ENCODE data around the gene GAS2.

Gene GAS2

DNA sequence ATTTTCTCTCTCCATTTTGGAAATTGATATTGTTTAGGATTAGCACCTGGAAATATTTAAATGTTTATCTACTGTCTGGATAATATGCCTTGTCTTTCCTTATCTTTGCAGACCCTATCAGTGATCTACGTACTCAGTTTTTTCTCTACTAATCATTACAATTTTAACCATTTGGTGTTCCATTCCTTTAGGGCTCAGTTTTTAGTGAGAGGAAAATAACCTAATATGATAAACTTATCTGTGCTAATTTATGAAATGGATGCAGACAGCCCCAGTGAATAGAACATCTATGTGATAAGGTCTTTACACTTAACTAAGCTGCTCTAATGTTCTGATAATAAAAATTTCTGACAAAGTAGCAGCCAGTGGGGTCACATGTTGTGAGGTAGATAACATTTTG lies 94.7 kb downstream of the GAS2 start:
- ChIA-PET POLR2A (no interaction called here), CTCF (interaction anchor here (0.7 kb wide), 1 partner anchor 94 kb away, joined by 4 read pairs; no protein-coding TSS in a partner anchor)
- no peaks in the 10 kb centered on the region for H3K36me3 ChIP-seq (ENCODE audit: control insufficient read depth in 2 of 2, insufficient read depth in 1 of 2, low read length in 2 of 2)
- no peak overlapping the region for H3K4me3 ChIP-seq (ENCODE audit: low read depth, low read length)
- no peak overlapping the region for H3K27ac ChIP-seq (ENCODE audit: extremely low read depth, low read depth, low read length)
- no peaks in the 10 kb centered on the region for H3K4me1 ChIP-seq (ENCODE audit: control insufficient read depth, insufficient read depth, low read length)
- TF ChIP-seq, protein P1, sequence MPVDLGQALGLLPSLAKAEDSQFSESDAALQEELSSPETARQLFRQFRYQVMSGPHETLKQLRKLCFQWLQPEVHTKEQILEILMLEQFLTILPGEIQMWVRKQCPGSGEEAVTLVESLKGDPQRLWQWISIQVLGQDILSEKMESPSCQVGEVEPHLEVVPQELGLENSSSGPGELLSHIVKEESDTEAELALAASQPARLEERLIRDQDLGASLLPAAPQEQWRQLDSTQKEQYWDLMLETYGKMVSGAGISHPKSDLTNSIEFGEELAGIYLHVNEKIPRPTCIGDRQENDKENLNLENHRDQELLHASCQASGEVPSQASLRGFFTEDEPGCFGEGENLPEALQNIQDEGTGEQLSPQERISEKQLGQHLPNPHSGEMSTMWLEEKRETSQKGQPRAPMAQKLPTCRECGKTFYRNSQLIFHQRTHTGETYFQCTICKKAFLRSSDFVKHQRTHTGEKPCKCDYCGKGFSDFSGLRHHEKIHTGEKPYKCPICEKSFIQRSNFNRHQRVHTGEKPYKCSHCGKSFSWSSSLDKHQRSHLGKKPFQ (tag by site-specific recombination; IDR thresholded peaks at IDR 0.05), result no peak
- TF ChIP-seq, protein P2, sequence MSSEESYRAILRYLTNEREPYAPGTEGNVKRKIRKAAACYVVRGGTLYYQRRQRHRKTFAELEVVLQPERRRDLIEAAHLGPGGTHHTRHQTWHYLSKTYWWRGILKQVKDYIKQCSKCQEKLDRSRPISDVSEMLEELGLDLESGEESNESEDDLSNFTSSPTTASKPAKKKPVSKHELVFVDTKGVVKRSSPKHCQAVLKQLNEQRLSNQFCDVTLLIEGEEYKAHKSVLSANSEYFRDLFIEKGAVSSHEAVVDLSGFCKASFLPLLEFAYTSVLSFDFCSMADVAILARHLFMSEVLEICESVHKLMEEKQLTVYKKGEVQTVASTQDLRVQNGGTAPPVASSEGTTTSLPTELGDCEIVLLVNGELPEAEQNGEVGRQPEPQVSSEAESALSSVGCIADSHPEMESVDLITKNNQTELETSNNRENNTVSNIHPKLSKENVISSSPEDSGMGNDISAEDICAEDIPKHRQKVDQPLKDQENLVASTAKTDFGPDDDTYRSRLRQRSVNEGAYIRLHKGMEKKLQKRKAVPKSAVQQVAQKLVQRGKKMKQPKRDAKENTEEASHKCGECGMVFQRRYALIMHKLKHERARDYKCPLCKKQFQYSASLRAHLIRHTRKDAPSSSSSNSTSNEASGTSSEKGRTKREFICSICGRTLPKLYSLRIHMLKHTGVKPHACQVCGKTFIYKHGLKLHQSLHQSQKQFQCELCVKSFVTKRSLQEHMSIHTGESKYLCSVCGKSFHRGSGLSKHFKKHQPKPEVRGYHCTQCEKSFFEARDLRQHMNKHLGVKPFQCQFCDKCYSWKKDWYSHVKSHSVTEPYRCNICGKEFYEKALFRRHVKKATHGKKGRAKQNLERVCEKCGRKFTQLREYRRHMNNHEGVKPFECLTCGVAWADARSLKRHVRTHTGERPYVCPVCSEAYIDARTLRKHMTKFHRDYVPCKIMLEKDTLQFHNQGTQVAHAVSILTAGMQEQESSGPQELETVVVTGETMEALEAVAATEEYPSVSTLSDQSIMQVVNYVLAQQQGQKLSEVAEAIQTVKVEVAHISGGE (tag by site-specific recombination; conservative IDR thresholded peaks at IDR 0.05; ENCODE audit: low read depth), result no peak
- TF ChIP-seq SP7 (tag by site-specific recombination; IDR thresholded peaks at IDR 0.05) (no peak), ELK4 (IDR thresholded peaks at IDR 0.05; ENCODE audit: borderline replicate concordance, low read depth, low read length) (no peak), ZNF830 (tag by site-specific recombination; IDR thresholded peaks at IDR 0.05; ENCODE audit: low read depth) (no peak), ZNF544 (tag by site-specific recombination; IDR thresholded peaks at IDR 0.05) (no peak), ZNF221 (tag by site-specific recombination; IDR thresholded peaks at IDR 0.05; ENCODE audit: borderline replicate concordance) (no peak), ZNF121 (tag by site-specific recombination; IDR thresholded peaks at IDR 0.05) (no peak), ZSCAN4 (tag by site-specific recombination; IDR thresholded peaks at IDR 0.05) (no peak), YY2 (tag by site-specific recombination; IDR thresholded peaks at IDR 0.05) (no peak), ZNF266 (tag by site-specific recombination; IDR thresholded peaks at IDR 0.05; ENCODE audit: low read depth) (no peak), ZNF157 (tag by site-specific recombination; IDR thresholded peaks at IDR 0.05) (no peak), ZNF747 (tag by site-specific recombination; IDR thresholded peaks at IDR 0.05) (no peak), ZNF791 (tag by site-specific recombination; IDR thresholded peaks at IDR 0.05) (no peak), ZNF560 (tag by site-specific recombination; IDR thresholded peaks at IDR 0.05; ENCODE audit: borderline replicate concordance) (no peak), ZNF155 (tag by site-specific recombination; IDR thresholded peaks at IDR 0.05) (no peak), ZNF10 (tag by site-specific recombination; IDR thresholded peaks at IDR 0.05) (no peak)
- TF ChIP-seq, protein P3, sequence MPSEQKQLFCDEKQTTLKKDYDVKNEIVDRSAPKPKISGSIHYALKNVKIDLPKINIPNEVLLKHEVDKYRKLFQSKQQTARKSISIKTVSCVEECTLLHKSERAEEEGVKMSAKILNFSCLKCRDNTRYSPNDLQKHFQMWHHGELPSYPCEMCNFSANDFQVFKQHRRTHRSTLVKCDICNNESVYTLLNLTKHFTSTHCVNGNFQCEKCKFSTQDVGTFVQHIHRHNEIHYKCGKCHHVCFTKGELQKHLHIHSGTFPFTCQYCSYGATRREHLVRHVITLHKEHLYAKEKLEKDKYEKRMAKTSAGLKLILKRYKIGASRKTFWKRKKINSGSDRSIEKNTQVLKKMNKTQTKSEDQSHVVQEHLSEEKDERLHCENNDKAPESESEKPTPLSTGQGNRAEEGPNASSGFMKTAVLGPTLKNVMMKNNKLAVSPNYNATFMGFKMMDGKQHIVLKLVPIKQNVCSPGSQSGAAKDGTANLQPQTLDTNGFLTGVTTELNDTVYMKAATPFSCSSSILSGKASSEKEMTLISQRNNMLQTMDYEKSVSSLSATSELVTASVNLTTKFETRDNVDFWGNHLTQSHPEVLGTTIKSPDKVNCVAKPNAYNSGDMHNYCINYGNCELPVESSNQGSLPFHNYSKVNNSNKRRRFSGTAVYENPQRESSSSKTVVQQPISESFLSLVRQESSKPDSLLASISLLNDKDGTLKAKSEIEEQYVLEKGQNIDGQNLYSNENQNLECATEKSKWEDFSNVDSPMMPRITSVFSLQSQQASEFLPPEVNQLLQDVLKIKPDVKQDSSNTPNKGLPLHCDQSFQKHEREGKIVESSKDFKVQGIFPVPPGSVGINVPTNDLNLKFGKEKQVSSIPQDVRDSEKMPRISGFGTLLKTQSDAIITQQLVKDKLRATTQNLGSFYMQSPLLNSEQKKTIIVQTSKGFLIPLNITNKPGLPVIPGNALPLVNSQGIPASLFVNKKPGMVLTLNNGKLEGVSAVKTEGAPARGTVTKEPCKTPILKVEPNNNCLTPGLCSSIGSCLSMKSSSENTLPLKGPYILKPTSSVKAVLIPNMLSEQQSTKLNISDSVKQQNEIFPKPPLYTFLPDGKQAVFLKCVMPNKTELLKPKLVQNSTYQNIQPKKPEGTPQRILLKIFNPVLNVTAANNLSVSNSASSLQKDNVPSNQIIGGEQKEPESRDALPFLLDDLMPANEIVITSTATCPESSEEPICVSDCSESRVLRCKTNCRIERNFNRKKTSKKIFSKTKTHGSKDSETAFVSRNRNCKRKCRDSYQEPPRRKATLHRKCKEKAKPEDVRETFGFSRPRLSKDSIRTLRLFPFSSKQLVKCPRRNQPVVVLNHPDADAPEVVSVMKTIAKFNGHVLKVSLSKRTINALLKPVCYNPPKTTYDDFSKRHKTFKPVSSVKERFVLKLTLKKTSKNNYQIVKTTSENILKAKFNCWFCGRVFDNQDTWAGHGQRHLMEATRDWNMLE (tag by site-specific recombination; conservative IDR thresholded peaks at IDR 0.05; ENCODE audit: low read depth), result no peak
- H3K9me3 ChIP-seq (ENCODE audit: control insufficient read depth, insufficient read depth, low read depth, low read length), result no peaks in the 10 kb centered on the region
